H1 (cell line): Measurements from ENCODE around the gene PCDHA9. TPM values are rescaled to one million over a fixed set of nuclear protein-coding genes. Genes with fewer than 3 reads are reported as not detected.

Experiments
- CTCF ChIA-PET: fragments of 300-600 bp; sonication (Branson Sonifier 250); formaldehyde crosslinking; loops from one replicate; lab custom pipeline; 2021; ENCODE audit not compliant: partially characterized antibody; lab: Charles Lee
- POLR2A ChIA-PET: fragments of 300-600 bp; sonication (Branson Sonifier 250); formaldehyde crosslinking; loops from one replicate; lab custom pipeline; 2021; ENCODE audit warnings: inconsistent platforms; ENCODE audit not compliant: partially characterized antibody; lab: Charles Lee
- DNase-seq, 2 experiments: peaks; one replicate each; pipeline versions ENCODE4 v3.0.0 to v3.0.0-alpha.2; 2010 to 2022; ENCODE audit warnings: low spot score in 2 of 2, low read depth in 1 of 2, mixed read lengths in 1 of 2
- FAIRE-seq: peaks from 2 replicates; lab custom pipeline; 2011; peaks lifted over from hg19 to GRCh38; lab: Jason Lieb, UNC
- H2AFZ ChIP-seq: 2 replicates; pipeline ENCODE4 v1.8.1; 2012; ENCODE audit warnings: low read length, inconsistent platforms
- H2AK5ac ChIP-seq: 2 replicates; pipeline ENCODE4 v1.6.1; 2013; ENCODE audit warnings: low read depth, low read length
- H2BK120ac ChIP-seq: replicated peaks from 2 replicates; pipeline ENCODE3; 2013; ENCODE audit warnings: low read depth, low read length, inconsistent platforms
- H2BK12ac ChIP-seq: 2 replicates; pipeline ENCODE4 v1.6.1; 2013; ENCODE audit warnings: low read depth, low read length
- H2BK15ac ChIP-seq: 2 replicates; pipeline ENCODE4 v1.6.1; 2013; ENCODE audit warnings: low read length
- H2BK20ac ChIP-seq: 2 replicates; pipeline ENCODE4 v1.6.1; 2013; ENCODE audit warnings: low read length
- H2BK5ac ChIP-seq: 2 replicates; pipeline ENCODE4 v1.6.1; 2013; ENCODE audit warnings: low read depth, low read length
- H3K14ac ChIP-seq: 2 replicates; pipeline ENCODE4 v1.6.1; 2013; ENCODE audit warnings: inconsistent platforms; ENCODE audit not compliant: insufficient read length
- H3K18ac ChIP-seq: 2 replicates; pipeline ENCODE4 v1.6.1; 2013; ENCODE audit warnings: low read length; ENCODE audit errors: extremely low read depth
- H3K23ac ChIP-seq: 2 replicates; pipeline ENCODE4 v1.6.1; 2013; ENCODE audit warnings: inconsistent platforms; ENCODE audit not compliant: insufficient read length
- H3K23me2 ChIP-seq: 2 replicates; pipeline ENCODE4 v1.6.1; 2013; ENCODE audit warnings: low read depth, low read length
- H3K27ac ChIP-seq: 2 replicates; pipeline ENCODE4 v1.6.1; 2011; ENCODE audit warnings: low read depth, low read length, inconsistent platforms
- H3K27me3 ChIP-seq, 4 experiments: replicated peaks in 1 of 4; 1 replicate in 1 of 4; 2 replicates in 3 of 4; pipeline versions ENCODE4 v1.6.1 to v1.8.1; 2011 to 2013; ENCODE audit warnings: low read length in 3 of 4, mild to moderate bottlenecking in 3 of 4, inconsistent platforms in 2 of 4, mixed read lengths in 2 of 4, moderate library complexity in 1 of 4; ENCODE audit not compliant: control insufficient read depth in 3 of 4, insufficient read depth in 3 of 4; ENCODE audit errors: extremely low read depth in 1 of 4
- H3K36me3 ChIP-seq, 4 experiments: 2 replicates each; pipeline versions ENCODE4 v1.6.1 to v1.8.1; 2011 to 2013; ENCODE audit warnings: mild to moderate bottlenecking in 4 of 4, low read length in 3 of 4, moderate library complexity in 2 of 4, control low read depth in 1 of 4, inconsistent platforms in 1 of 4; ENCODE audit not compliant: insufficient read depth in 4 of 4, control insufficient read depth in 2 of 4
- H3K4ac ChIP-seq: replicated peaks from 2 replicates; pipeline ENCODE3; 2013; ENCODE audit warnings: low read length, low read depth, mixed read lengths, inconsistent platforms; ENCODE audit not compliant: insufficient read length
- H3K4me1 ChIP-seq, 4 experiments: replicated peaks in 1 of 4; 1 replicate in 1 of 4; 2 replicates in 3 of 4; pipeline versions ENCODE4 v1.6.1 to v1.8.1; 2011 to 2013; ENCODE audit warnings: low read length in 3 of 4, inconsistent platforms in 2 of 4, mixed read lengths in 1 of 4; ENCODE audit not compliant: insufficient read depth in 4 of 4, control insufficient read depth in 3 of 4
- H3K4me2 ChIP-seq, 2 experiments: 2 replicates each; pipeline versions ENCODE4 v1.6.1 to v1.8.1; 2011 to 2013; ENCODE audit warnings: low read depth in 2 of 2, low read length in 2 of 2, control low read depth in 1 of 2, inconsistent platforms in 1 of 2, mild to moderate bottlenecking in 1 of 2; ENCODE audit not compliant: insufficient read depth in 1 of 2
- H3K4me3 ChIP-seq, 4 experiments: fragments of 200-600, 300-600 bp in 1 of 4; sonication (generic), shearing (Covaris generic), sonication (Bioruptor Twin) in 1 of 4; 2 replicates each; pipeline versions ENCODE4 v1.5.1 to v1.8.1; 2011 to 2016; ENCODE audit warnings: low read length in 4 of 4, low read depth in 3 of 4, control low read depth in 2 of 4, inconsistent platforms in 2 of 4, mild to moderate bottlenecking in 2 of 4, mixed read lengths in 1 of 4, moderate library complexity in 1 of 4; ENCODE audit not compliant: insufficient read depth in 2 of 4; ENCODE audit errors: extremely low read depth in 1 of 4
- H3K56ac ChIP-seq: replicated peaks from 2 replicates; pipeline ENCODE3; 2013; ENCODE audit warnings: low read depth, mild to moderate bottlenecking, mixed read lengths, low read length, inconsistent platforms; ENCODE audit not compliant: insufficient read length
- H3K79me1 ChIP-seq: 2 replicates; pipeline ENCODE4 v1.6.1; 2013; ENCODE audit warnings: low read depth, low read length, control low read depth
- H3K79me2 ChIP-seq, 2 experiments: 2 replicates each; pipeline versions ENCODE4 v1.6.1 to v1.8.1; 2012 to 2013; ENCODE audit warnings: low read length in 2 of 2, mild to moderate bottlenecking in 2 of 2, inconsistent platforms in 1 of 2; ENCODE audit not compliant: insufficient read depth in 2 of 2, control insufficient read depth in 1 of 2
- H3K9ac ChIP-seq, 4 experiments: replicated peaks in 1 of 4; 1 replicate in 1 of 4; 2 replicates in 3 of 4; pipeline versions ENCODE4 v1.6.1 to v1.8.1; 2011 to 2013; ENCODE audit warnings: low read depth in 3 of 4, low read length in 3 of 4, control low read depth in 2 of 4, mild to moderate bottlenecking in 2 of 4, moderate library complexity in 2 of 4, inconsistent platforms in 1 of 4; ENCODE audit errors: extremely low read depth in 1 of 4
- H3K9me3 ChIP-seq, 2 experiments: 2 replicates each; pipeline versions ENCODE4 v1.6.1 to v1.8.1; 2012 to 2013; ENCODE audit warnings: mild to moderate bottlenecking in 2 of 2, moderate library complexity in 2 of 2, control low read depth in 1 of 2, inconsistent platforms in 1 of 2, low read depth in 1 of 2, low read length in 1 of 2, mixed read lengths in 1 of 2; ENCODE audit not compliant: insufficient read depth in 2 of 2
- H4K20me1 ChIP-seq, 2 experiments: replicated peaks in 1 of 2; 2 replicates each; pipeline versions ENCODE3 to v1.8.1; 2011 to 2013; ENCODE audit warnings: inconsistent platforms in 2 of 2, low read length in 2 of 2, mild to moderate bottlenecking in 1 of 2; ENCODE audit not compliant: insufficient read depth in 2 of 2, control insufficient read depth in 1 of 2
- H4K5ac ChIP-seq: 2 replicates; pipeline ENCODE4 v1.6.1; 2013; ENCODE audit warnings: low read length, low read depth, mixed read lengths, inconsistent platforms; ENCODE audit not compliant: insufficient read length
- H4K8ac ChIP-seq: 2 replicates; pipeline ENCODE4 v1.8.0; 2013; ENCODE audit warnings: mild to moderate bottlenecking, moderate library complexity, low read length, inconsistent platforms; ENCODE audit not compliant: insufficient read depth; ENCODE audit errors: extremely low read depth
- H4K91ac ChIP-seq: replicated peaks from 2 replicates; pipeline ENCODE3; 2013; ENCODE audit warnings: low read length, mixed read lengths, inconsistent platforms; ENCODE audit not compliant: insufficient read length
- ASH2L ChIP-seq: fragments of 200-600, 300-600 bp; sonication (generic); IDR thresholded peaks from one replicate; pipeline ENCODE4 v1.7.1; 2017; ENCODE audit warnings: low read length
- CHD1 ChIP-seq: IDR thresholded peaks from 2 replicates; pipeline ENCODE4 v1.6.1; 2012; ENCODE audit warnings: low read depth, low read length, improper control_type of control experiment
- KDM1A ChIP-seq: fragments of 200-600, 300-600 bp; sonication (generic); IDR thresholded peaks from 2 replicates; pipeline ENCODE4 v1.7.1; 2016; ENCODE audit warnings: mild to moderate bottlenecking, low read length, borderline replicate concordance
- RAD21 ChIP-seq, 2 experiments: IDR thresholded peaks in 1 of 2; conservative IDR thresholded peaks in 1 of 2; 2 replicates each; pipeline ENCODE4 v1.6.1; 2011; ENCODE audit warnings: low read depth in 2 of 2, low read length in 2 of 2, improper control_type of control experiment in 1 of 2, inconsistent platforms in 1 of 2, mild to moderate bottlenecking in 1 of 2, moderate library complexity in 1 of 2
- RXRA ChIP-seq: IDR thresholded peaks from 2 replicates; pipeline ENCODE4 v1.6.1; 2011; ENCODE audit warnings: low read depth, mild to moderate bottlenecking, low read length, moderate library complexity; ENCODE audit not compliant: insufficient read depth
- SP1 ChIP-seq: IDR thresholded peaks from 2 replicates; pipeline ENCODE4 v1.6.1; 2011; ENCODE audit warnings: low read depth, low read length
- WGBS, 2 experiments: shearing (Covaris generic) in 1 of 2; methylation state at CpG; one replicate each; pipeline versions ENCODE4 v1.1.6 to v1.1.7; 2013 to 2015; ENCODE audit warnings: low lambda C conversion rate in 2 of 2, mixed read lengths in 2 of 2, inconsistent platforms in 1 of 2, low coverage in 1 of 2, missing lambda C conversion rate in 1 of 2; ENCODE audit not compliant: insufficient replicate concordance in 2 of 2, insufficient coverage in 1 of 2, insufficient read length in 1 of 2; ENCODE audit errors: extremely low coverage in 1 of 2, missing lambda C conversion rate in 1 of 2; 5-methylcytosine and 5-hydroxymethylcytosine counted together
- polyA plus RNA-seq, 7 experiments: library from polyadenylated mRNA; depleted of rRNA in 3 of 7; stranded (reverse) in 5 of 7; unstranded in 2 of 7; fragments of >200 nt in 5 of 7; fragments of 200-250 nt in 2 of 7; gene quantifications; 1 replicate in 5 of 7; 2 replicates in 1 of 7; 4 replicates in 1 of 7; pipeline versions ENCODE4 v1.2.1 to v1.2.3, GENCODE V29; 2011 to 2013; ENCODE audit warnings: missing spikeins in 2 of 7, mixed read lengths in 2 of 7
- total RNA-seq: library from RNA; stranded (reverse); fragmentation: NEBNext Ultra II Directional; extraction: Animal tissue kit (Norgen Biotek cat#: 25700); gene quantifications from 2 replicates; pipeline ENCODE4 v1.2.1, GENCODE V29; 2021
- TF ChIP-seq, protein P1 (sequence below), 3 experiments: IDR thresholded peaks; 1 replicate in 2 of 3; 2 replicates in 1 of 3; pipeline versions ENCODE4 v1.5.1 to v1.6.1; 2011; ENCODE audit warnings: low read length in 3 of 3, mild to moderate bottlenecking in 3 of 3, inconsistent platforms in 2 of 3, low read depth in 1 of 3, moderate library complexity in 1 of 3; ENCODE audit not compliant: insufficient read depth in 1 of 3; ENCODE audit errors: control extremely low read depth in 1 of 3
- TF ChIP-seq, protein P2 (sequence below): IDR thresholded peaks from 2 replicates; pipeline ENCODE4 v1.6.1; 2012; ENCODE audit warnings: inconsistent platforms

The PCDHA9 gene
- total and polyA plus RNA-seq, 2 of the 8 experiments (the other 6 are each of a cell fraction or from before 2014, with no cell fraction given): 0.12 to 0.28 TPM

DNA sequence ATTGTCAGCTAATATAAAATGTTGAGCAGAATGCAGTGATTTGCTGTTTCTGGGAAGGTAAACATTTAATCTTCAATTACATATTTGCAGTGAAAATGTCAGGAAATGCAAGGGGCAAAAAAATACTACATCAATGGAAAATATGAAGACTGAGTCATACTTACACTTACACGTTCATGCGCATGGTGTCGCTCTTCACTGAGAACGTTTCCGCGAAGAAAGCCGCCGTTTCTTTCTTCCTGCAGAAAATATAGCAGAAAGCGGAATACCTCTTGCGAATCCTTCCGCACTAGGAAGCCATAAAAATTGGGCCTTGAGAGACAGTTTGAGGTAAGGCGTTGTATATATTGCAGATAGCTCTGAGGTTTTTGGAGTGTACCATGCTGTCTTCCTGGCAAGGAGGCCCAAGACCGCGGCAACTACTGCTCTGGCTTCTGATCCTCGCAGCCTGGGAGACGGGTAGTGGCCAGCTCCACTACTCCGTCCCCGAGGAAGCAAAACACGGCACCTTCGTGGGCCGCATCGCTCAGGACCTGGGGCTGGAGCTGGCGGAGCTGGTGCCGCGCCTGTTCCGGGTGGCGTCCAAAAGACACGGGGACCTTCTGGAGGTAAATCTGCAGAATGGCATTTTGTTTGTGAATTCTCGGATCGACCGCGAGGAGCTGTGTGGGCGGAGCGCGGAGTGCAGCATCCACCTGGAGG, 33.9 kb downstream of the PCDHA9 start, which contains the start of gene PCDHA13:
Gene PCDHA13 (plus strand): TSS at position 236 of the 702 bp plus-strand sequence. CDS start 145 bp downstream, at position 381.
- 47% methylated on average over 35 of the region's 35 CpGs; no CpG with 5 or more reads in 1 of the 2 experiments for WGBS, 2 experiments
- H3K9me3 ChIP-seq: no peaks in the 10 kb centered on the region; a peak in 1 of 4 replicates
- no peak for TF ChIP-seq SP1
- peak; percentile 66 to 67 for TF ChIP-seq RAD21 (IDR thresholded peaks at IDR 0.05 in 1 of 2, conservative IDR thresholded peaks at IDR 0.05 in 1 of 2; ENCODE audit: low read depth in 2 of 2, low read length in 2 of 2)
- TF ChIP-seq CHD1: no peak
- TF ChIP-seq KDM1A: no peak
- TF ChIP-seq RXRA: no peak
- TF ChIP-seq, protein P1, sequence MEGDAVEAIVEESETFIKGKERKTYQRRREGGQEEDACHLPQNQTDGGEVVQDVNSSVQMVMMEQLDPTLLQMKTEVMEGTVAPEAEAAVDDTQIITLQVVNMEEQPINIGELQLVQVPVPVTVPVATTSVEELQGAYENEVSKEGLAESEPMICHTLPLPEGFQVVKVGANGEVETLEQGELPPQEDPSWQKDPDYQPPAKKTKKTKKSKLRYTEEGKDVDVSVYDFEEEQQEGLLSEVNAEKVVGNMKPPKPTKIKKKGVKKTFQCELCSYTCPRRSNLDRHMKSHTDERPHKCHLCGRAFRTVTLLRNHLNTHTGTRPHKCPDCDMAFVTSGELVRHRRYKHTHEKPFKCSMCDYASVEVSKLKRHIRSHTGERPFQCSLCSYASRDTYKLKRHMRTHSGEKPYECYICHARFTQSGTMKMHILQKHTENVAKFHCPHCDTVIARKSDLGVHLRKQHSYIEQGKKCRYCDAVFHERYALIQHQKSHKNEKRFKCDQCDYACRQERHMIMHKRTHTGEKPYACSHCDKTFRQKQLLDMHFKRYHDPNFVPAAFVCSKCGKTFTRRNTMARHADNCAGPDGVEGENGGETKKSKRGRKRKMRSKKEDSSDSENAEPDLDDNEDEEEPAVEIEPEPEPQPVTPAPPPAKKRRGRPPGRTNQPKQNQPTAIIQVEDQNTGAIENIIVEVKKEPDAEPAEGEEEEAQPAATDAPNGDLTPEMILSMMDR (IDR thresholded peaks at IDR 0.05; ENCODE audit: control extremely low read depth in 1 of 3, insufficient read depth in 1 of 3, low read depth in 1 of 3, low read length in 3 of 3): peak; percentile 19 to 57 (median 52); a peak in 3 of 4 replicates
- TF ChIP-seq ASH2L: no peak
- TF ChIP-seq, protein P2, sequence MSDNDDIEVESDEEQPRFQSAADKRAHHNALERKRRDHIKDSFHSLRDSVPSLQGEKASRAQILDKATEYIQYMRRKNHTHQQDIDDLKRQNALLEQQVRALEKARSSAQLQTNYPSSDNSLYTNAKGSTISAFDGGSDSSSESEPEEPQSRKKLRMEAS: peak; percentile 26; the same call in 1 of the 2 replicates

More for the DNA sequence above, 33.9 kb downstream of the PCDHA9 start, which contains the start of gene PCDHA13:
- Histone ChIP-seq H2BK5ac (no peak within 1 kb of the TSS), H3K18ac (no peak within 1 kb of the TSS), H4K91ac (no peak within 1 kb of the TSS), H4K5ac (no peak within 1 kb of the TSS), H3K23me2 (no peaks in the 10 kb centered on the region), H2BK120ac (no peak within 1 kb of the TSS), H2AK5ac (no peak within 1 kb of the TSS), H2BK12ac (no peak within 1 kb of the TSS), H3K4ac (no peak within 1 kb of the TSS), H3K9ac (peak within 1 kb of the TSS in 1 of 4 experiments; percentile 4; a peak in 1 of 7 replicates), H3K4me3 (peak within 1 kb of the TSS; percentile 11 to 60 (median 58); a peak in 7 of 8 replicates), H2BK20ac (no peak within 1 kb of the TSS), H3K56ac (no peak within 1 kb of the TSS), H3K79me1 (no peaks in the 10 kb centered on the region; the same call in 1 of the 2 replicates), H3K4me2 (peak within 1 kb of the TSS; percentile 31 to 65; a peak in 3 of 4 replicates), H4K20me1 (peaks cover 0 to 5% of the 10 kb centered on the region in 2 experiments), H3K4me1 (no peaks in the 10 kb centered on the region), H4K8ac (no peak within 1 kb of the TSS), H3K14ac (no peak within 1 kb of the TSS), H3K36me3 (peaks cover 0 to 11% (median 0%) of the 10 kb centered on the region in 4 experiments; a peak in 2 of 8 replicates), H3K27me3 (no peaks in the 10 kb centered on the region), H2AFZ (no peak within 1 kb of the TSS), H3K23ac (no peak within 1 kb of the TSS), H3K79me2 (no peaks in the 10 kb centered on the region; a peak in 1 of 4 replicates), H3K27ac (no peak within 1 kb of the TSS), H2BK15ac (no peak within 1 kb of the TSS)
- ChIA-PET POLR2A (interaction anchor here (2.7 kb wide), 1 partner anchor 158 kb away, joined by 17 read pairs; no protein-coding TSS in a partner anchor), CTCF (interaction anchor here (0.6 to 7.5 kb wide), 27 partner anchors 9 to 698 kb away, joined by 3 to 95 read pairs (median 6); partner anchors contain the start of genes PCDHA11, PCDHA8, PCDHAC1 and PCDHAC2)
- FAIRE-seq (peak; percentile 7), DNase-seq (no peak)
